ENCODE measurements around the gene ATAD3B.

DNA sequence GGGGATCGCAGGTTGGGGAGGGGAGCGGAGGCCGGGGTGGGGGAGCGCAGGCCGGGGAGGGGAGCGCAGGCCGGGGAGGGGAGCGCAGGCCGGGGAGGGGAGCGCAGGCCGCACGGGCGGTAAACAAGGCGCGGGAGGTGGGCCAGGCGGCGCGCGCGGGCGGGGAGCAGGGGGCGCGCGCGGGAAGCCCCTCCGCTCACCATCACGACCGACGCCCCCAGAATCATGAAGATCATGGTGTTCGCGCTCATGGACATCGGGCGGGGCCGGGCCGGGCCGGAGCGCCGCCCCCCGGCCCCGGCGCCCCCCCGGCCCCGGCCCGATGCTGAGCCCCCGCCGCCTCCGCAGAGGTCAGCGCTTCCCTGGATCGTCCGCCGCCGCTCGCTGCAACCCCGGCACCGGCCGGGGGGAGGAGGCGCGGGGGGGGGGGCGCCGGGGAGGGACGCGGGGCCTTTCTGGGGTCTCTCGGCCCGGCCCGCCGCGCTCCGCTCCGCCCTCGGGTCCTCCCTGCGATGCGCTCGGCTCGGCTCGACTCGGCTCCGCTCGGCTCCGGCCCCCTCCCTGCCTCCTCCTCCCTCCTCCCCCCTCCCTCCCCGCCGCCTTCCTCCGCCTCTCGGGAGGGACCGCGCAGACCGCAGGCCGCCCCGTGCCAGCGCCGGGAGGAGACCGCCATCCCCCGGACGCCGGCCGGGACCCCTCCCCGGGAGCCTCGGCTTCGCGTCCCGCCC lies 68.7 kb downstream of the ATAD3B start, which contains the start of gene TMEM240:
- TF ChIP-seq, protein P1, sequence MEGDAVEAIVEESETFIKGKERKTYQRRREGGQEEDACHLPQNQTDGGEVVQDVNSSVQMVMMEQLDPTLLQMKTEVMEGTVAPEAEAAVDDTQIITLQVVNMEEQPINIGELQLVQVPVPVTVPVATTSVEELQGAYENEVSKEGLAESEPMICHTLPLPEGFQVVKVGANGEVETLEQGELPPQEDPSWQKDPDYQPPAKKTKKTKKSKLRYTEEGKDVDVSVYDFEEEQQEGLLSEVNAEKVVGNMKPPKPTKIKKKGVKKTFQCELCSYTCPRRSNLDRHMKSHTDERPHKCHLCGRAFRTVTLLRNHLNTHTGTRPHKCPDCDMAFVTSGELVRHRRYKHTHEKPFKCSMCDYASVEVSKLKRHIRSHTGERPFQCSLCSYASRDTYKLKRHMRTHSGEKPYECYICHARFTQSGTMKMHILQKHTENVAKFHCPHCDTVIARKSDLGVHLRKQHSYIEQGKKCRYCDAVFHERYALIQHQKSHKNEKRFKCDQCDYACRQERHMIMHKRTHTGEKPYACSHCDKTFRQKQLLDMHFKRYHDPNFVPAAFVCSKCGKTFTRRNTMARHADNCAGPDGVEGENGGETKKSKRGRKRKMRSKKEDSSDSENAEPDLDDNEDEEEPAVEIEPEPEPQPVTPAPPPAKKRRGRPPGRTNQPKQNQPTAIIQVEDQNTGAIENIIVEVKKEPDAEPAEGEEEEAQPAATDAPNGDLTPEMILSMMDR (IDR thresholded peaks at IDR 0.05; ENCODE audit: insufficient read depth, low read depth, low read length) = no peak
- TF ChIP-seq EZH2 (IDR thresholded peaks at IDR 0.05; ENCODE audit: insufficient read depth, low read length) = no peak
